Neural progenitor cell (in vitro differentiated cells): Measurements from ENCODE around the gene HBS1L. TPM values are rescaled to one million over a fixed set of nuclear protein-coding genes. Genes with fewer than 3 reads are reported as not detected.

Source experiments
- DNase-seq: peaks from one replicate; pipeline ENCODE4 v3.0.0-alpha.2; 2016; ENCODE audit warnings: low spot score
- H2AFZ ChIP-seq: fragments of 200-600 bp; sonication (generic); replicated peaks from 2 replicates; pipeline ENCODE4 v1.6.1; 2016; ENCODE audit warnings: antibody characterized with exemption
- H3F3A ChIP-seq: fragments of 200-600 bp; sonication (generic); 2 replicates; pipeline ENCODE4 v1.6.1; 2016; ENCODE audit warnings: antibody characterized with exemption, low read depth
- H3K27ac ChIP-seq: fragments of 200-600 bp; sonication (generic); 2 replicates; pipeline ENCODE4 v1.5.1; 2016; ENCODE audit warnings: mild to moderate bottlenecking
- H3K27me3 ChIP-seq: fragments of 200-600 bp; sonication (generic); 2 replicates; pipeline ENCODE4 v1.6.1; 2016; ENCODE audit warnings: mild to moderate bottlenecking, moderate library complexity
- H3K36me3 ChIP-seq: fragments of 200-600 bp; sonication (generic); 2 replicates; pipeline ENCODE4 v1.5.1; 2016
- H3K4me1 ChIP-seq: fragments of 200-600 bp; sonication (generic); 2 replicates; pipeline ENCODE4 v1.6.1; 2016; ENCODE audit warnings: mixed run types
- H3K4me2 ChIP-seq: fragments of 200-600 bp; sonication (generic); 2 replicates; pipeline ENCODE4 v1.6.1; 2016
- H3K4me3 ChIP-seq: fragments of 200-600 bp; sonication (generic); 2 replicates; pipeline ENCODE4 v1.5.1; 2016
- H3K79me2 ChIP-seq: fragments of 200-600 bp; sonication (generic); 2 replicates; pipeline ENCODE4 v1.6.1; 2016; ENCODE audit warnings: low read depth
- H3K9ac ChIP-seq: fragments of 200-600 bp; sonication (generic); 2 replicates; pipeline ENCODE4 v1.6.1; 2016
- H3K9me3 ChIP-seq: fragments of 200-600 bp; sonication (generic); 2 replicates; pipeline ENCODE4 v1.5.1; 2016; ENCODE audit warnings: low read depth
- H4K20me1 ChIP-seq: fragments of 200-600 bp; sonication (generic); 2 replicates; pipeline ENCODE4 v1.6.1; 2016; ENCODE audit warnings: low read depth
- H3K27ac Mint-ChIP-seq: 3 replicates; pipeline ENCODE4 v1.8.0; 2021; ENCODE audit warnings: mixed read lengths
- H3K27me3 Mint-ChIP-seq: 2 replicates; pipeline ENCODE4 v1.8.0; 2022; ENCODE audit warnings: low read depth, mild to moderate bottlenecking, inconsistent platforms, moderate library complexity, mixed read lengths; ENCODE audit not compliant: insufficient read depth
- H3K36me3 Mint-ChIP-seq: 3 replicates; pipeline ENCODE4 v1.8.0; 2021; ENCODE audit warnings: mixed read lengths
- H3K4me1 Mint-ChIP-seq: 3 replicates; pipeline ENCODE4 v1.8.0; 2021; ENCODE audit warnings: mixed read lengths
- H3K4me3 Mint-ChIP-seq: 3 replicates; pipeline ENCODE4 v1.8.0; 2021; ENCODE audit warnings: mild to moderate bottlenecking, moderate library complexity, mixed read lengths
- H3K9me3 Mint-ChIP-seq: 3 replicates; pipeline ENCODE4 v1.8.0; 2020; ENCODE audit warnings: mixed read lengths
- CTCF ChIP-seq: fragments of 200-600 bp; sonication (generic); IDR thresholded peaks from 2 replicates; pipeline ENCODE4 v1.5.1; 2017; ENCODE audit warnings: antibody characterized with exemption, mild to moderate bottlenecking
- EZH2 ChIP-seq: fragments of 200-600 bp; sonication (generic); IDR thresholded peaks from 2 replicates; pipeline ENCODE4 v1.6.1; 2017; ENCODE audit warnings: antibody characterized with exemption, mild to moderate bottlenecking, moderate library complexity
- EZH2phosphoT487 ChIP-seq: fragments of 200-600 bp; sonication (generic); IDR thresholded peaks from 2 replicates; pipeline ENCODE4 v1.6.1; 2017; ENCODE audit warnings: antibody characterized with exemption
- total RNA-seq: library from RNA; depleted of rRNA; stranded (reverse); fragments of >200 nt; gene quantifications from 2 replicates; pipeline ENCODE4 v1.2.3, GENCODE V29; 2015; ENCODE audit warnings: low replicate concordance

Gene HBS1L
- total RNA-seq, 1 donor from 2014 or later: 215 TPM

GRCh38 chr6:135025775-135026174 lies 28.8 kb downstream of the HBS1L start:
- H3K79me2 ChIP-seq: peaks cover 30% of the 10 kb centered on the region
- peaks cover 12% of the 10 kb centered on the region for H3K4me1 Mint-ChIP-seq
- no peaks in the 10 kb centered on the region for H3K9me3 ChIP-seq
- H3K9ac ChIP-seq: no peak overlapping the region
- peak overlapping the region; percentile 62 for H3K4me2 ChIP-seq
- no peaks in the 10 kb centered on the region for H3K27me3 Mint-ChIP-seq
- H3K4me3 ChIP-seq: peak overlapping the region; percentile 12
- TF ChIP-seq EZH2phosphoT487 (no peak), EZH2 (no peak), CTCF (no peak)
- H3F3A ChIP-seq: peaks cover 19% of the 10 kb centered on the region
- no peaks in the 10 kb centered on the region for H3K9me3 Mint-ChIP-seq
- peaks cover 7% of the 10 kb centered on the region for H3K36me3 ChIP-seq
- H3K27me3 ChIP-seq: no peaks in the 10 kb centered on the region
- no peak overlapping the region for H2AFZ ChIP-seq
- peaks cover 5% of the 10 kb centered on the region for H3K36me3 Mint-ChIP-seq
- peaks cover 18% of the 10 kb centered on the region for H3K4me1 ChIP-seq
- peak overlapping the region; percentile 48 for H3K27ac ChIP-seq
- peaks cover 7% of the 10 kb centered on the region for H4K20me1 ChIP-seq
- DNase-seq: peak; percentile 51
- peak overlapping the region; percentile 6 for H3K27ac Mint-ChIP-seq
- no peak overlapping the region for H3K4me3 Mint-ChIP-seq

GRCh38 chr6:135025175-135025574 lies 29.4 kb downstream of the HBS1L start:
- no peaks in the 10 kb centered on the region for H3K27me3 ChIP-seq
- no peak overlapping the region for H3K9ac ChIP-seq
- H3K4me1 Mint-ChIP-seq: peaks cover 12% of the 10 kb centered on the region
- no peaks in the 10 kb centered on the region for H3K27me3 Mint-ChIP-seq
- H3K36me3 Mint-ChIP-seq: peaks cover 5% of the 10 kb centered on the region
- H3K9me3 ChIP-seq: no peaks in the 10 kb centered on the region
- H3K36me3 ChIP-seq: peaks cover 7% of the 10 kb centered on the region
- peaks cover 18% of the 10 kb centered on the region for H3K4me1 ChIP-seq
- no peaks in the 10 kb centered on the region for H3K9me3 Mint-ChIP-seq
- H3K4me3 Mint-ChIP-seq: no peak overlapping the region
- no peak for DNase-seq
- TF ChIP-seq EZH2phosphoT487 (no peak), CTCF (no peak), EZH2 (no peak)
- H4K20me1 ChIP-seq: peaks cover 7% of the 10 kb centered on the region
- H3K4me3 ChIP-seq: peak overlapping the region; percentile 12
- H2AFZ ChIP-seq: no peak overlapping the region
- peaks cover 19% of the 10 kb centered on the region for H3F3A ChIP-seq
- peak overlapping the region; percentile 48 for H3K27ac ChIP-seq
- peak overlapping the region; percentile 62 for H3K4me2 ChIP-seq
- H3K27ac Mint-ChIP-seq: no peak overlapping the region
- peaks cover 30% of the 10 kb centered on the region for H3K79me2 ChIP-seq

GRCh38 chr6:135022050-135022697 lies 32.4 kb downstream of the HBS1L start:
- H3K9me3 Mint-ChIP-seq: no peaks in the 10 kb centered on the region
- peaks cover 42% of the 10 kb centered on the region for H3K79me2 ChIP-seq
- H2AFZ ChIP-seq: no peak overlapping the region
- H3K9me3 ChIP-seq: no peaks in the 10 kb centered on the region
- peaks cover 18% of the 10 kb centered on the region for H3K4me1 ChIP-seq
- H3K36me3 Mint-ChIP-seq: peaks cover 3% of the 10 kb centered on the region
- H3K27ac Mint-ChIP-seq: no peak overlapping the region
- H3K4me2 ChIP-seq: no peak overlapping the region
- DNase-seq: no peak
- H3F3A ChIP-seq: peaks cover 19% of the 10 kb centered on the region
- H3K4me3 ChIP-seq: no peak overlapping the region
- H3K27me3 ChIP-seq: no peaks in the 10 kb centered on the region
- H3K36me3 ChIP-seq: peaks cover 7% of the 10 kb centered on the region
- H3K27ac ChIP-seq: peak overlapping the region; percentile 41
- no peaks in the 10 kb centered on the region for H3K27me3 Mint-ChIP-seq
- TF ChIP-seq EZH2phosphoT487 (no peak), CTCF (no peak), EZH2 (no peak)
- peaks cover 12% of the 10 kb centered on the region for H3K4me1 Mint-ChIP-seq
- peaks cover 7% of the 10 kb centered on the region for H4K20me1 ChIP-seq
- H3K4me3 Mint-ChIP-seq: no peak overlapping the region
- H3K9ac ChIP-seq: no peak overlapping the region
